ENCODE results near the gene GNB2. TPM values are rescaled to one million over a fixed set of nuclear protein-coding genes. Genes with fewer than 3 reads are reported as not detected.

Gene GNB2
- total and polyA plus RNA-seq, 2 of the 8 experiments (the other 6 are each of a cell fraction or from before 2014, with no cell fraction given): 157 to 260 TPM

DNA sequence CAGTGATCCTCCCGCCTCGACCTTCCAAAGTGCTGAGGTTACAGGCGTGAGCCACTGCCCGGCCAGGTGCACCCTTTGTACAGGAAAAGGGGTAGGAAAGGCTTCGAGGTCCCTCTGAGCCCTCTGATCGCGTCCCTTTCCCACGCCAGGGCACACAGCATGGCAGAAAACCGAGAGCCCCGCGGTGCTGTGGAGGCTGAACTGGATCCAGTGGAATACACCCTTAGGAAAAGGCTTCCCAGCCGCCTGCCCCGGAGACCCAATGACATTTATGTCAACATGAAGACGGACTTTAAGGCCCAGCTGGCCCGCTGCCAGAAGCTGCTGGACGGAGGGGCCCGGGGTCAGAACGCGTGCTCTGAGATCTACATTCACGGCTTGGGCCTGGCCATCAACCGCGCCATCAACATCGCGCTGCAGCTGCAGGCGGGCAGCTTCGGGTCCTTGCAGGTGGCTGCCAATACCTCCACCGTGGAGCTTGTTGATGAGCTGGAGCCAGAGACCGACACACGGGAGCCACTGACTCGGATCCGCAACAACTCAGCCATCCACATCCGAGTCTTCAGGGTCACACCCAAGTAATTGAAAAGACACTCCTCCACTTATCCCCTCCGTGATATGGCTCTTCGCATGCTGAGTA is 33.3 kb downstream of the GNB2 start:
- H3K27ac ChIP-seq (ENCODE audit: low read depth, low read length): no peak overlapping the region
- peak overlapping the region; percentile 18; the same call in 1 of the 2 replicates for H2BK5ac ChIP-seq (ENCODE audit: low read depth, low read length)
- H3K9ac ChIP-seq (replicated peaks in 1 of 4; ENCODE audit: extremely low read depth in 1 of 4, low read depth in 3 of 4, low read length in 3 of 4): peak overlapping the region; percentile 82 to 95 (median 90)
- no peak overlapping the region for H2BK120ac ChIP-seq (replicated peaks; ENCODE audit: low read depth, low read length)
- POLR2A ChIA-PET (ENCODE audit: partially characterized antibody): interaction anchor here (0.6 to 4.0 kb wide), 11 partner anchors 9 to 183 kb away, joined by 3 to 58 read pairs (median 5); partner anchors contain the start of genes GIGYF1, SRRT and UFSP1
- peaks cover 3% of the 10 kb centered on the region for H3K79me1 ChIP-seq (ENCODE audit: low read depth, low read length)
- H4K20me1 ChIP-seq (replicated peaks in 1 of 2; ENCODE audit: control insufficient read depth in 1 of 2, insufficient read depth in 2 of 2, low read length in 2 of 2): peaks cover 2% of the 10 kb centered on the region in 2 experiments
- H3K56ac ChIP-seq (replicated peaks; ENCODE audit: insufficient read length, low read depth, low read length): no peak overlapping the region
- H4K8ac ChIP-seq (ENCODE audit: extremely low read depth, insufficient read depth, low read length): no peak overlapping the region; the same call in 1 of the 2 replicates
- H4K5ac ChIP-seq (ENCODE audit: insufficient read length, low read depth, low read length): no peak overlapping the region
- CTCF ChIA-PET (ENCODE audit: partially characterized antibody): interaction anchor here (0.9 to 16.9 kb wide), 11 partner anchors 15 to 181 kb away, joined by 3 to 254 read pairs (median 4); partner anchors contain the start of genes EPO, GIGYF1 and SLC12A9
- peak overlapping the region; percentile 41 to 91 for H3K4me2 ChIP-seq (ENCODE audit: insufficient read depth in 1 of 2, low read depth in 2 of 2, low read length in 2 of 2)
- H3K27me3 ChIP-seq (replicated peaks in 1 of 4; ENCODE audit: control insufficient read depth in 3 of 4, extremely low read depth in 1 of 4, insufficient read depth in 3 of 4, low read length in 3 of 4): no peaks in the 10 kb centered on the region
- H2BK15ac ChIP-seq (ENCODE audit: low read length): no peak overlapping the region
- H4K91ac ChIP-seq (replicated peaks; ENCODE audit: insufficient read length, low read length): peak overlapping the region; percentile 44
- H3K4me1 ChIP-seq (replicated peaks in 1 of 4; ENCODE audit: control insufficient read depth in 3 of 4, insufficient read depth in 4 of 4, low read length in 3 of 4): peaks cover 0 to 11% (median 2%) of the 10 kb centered on the region in 4 experiments; a peak in 3 of 7 replicates
- no peak overlapping the region for H2BK12ac ChIP-seq (ENCODE audit: low read depth, low read length)
- WGBS, 2 experiments (ENCODE audit: extremely low coverage in 1 of 2, insufficient coverage in 1 of 2, insufficient read length in 1 of 2, insufficient replicate concordance in 2 of 2, low coverage in 1 of 2, low lambda C conversion rate in 2 of 2, missing lambda C conversion rate in 1 of 2): 49% methylated on average over 33 of the region's 34 CpGs; no CpG with 5 or more reads in 1 of the 2 experiments
- H3K4ac ChIP-seq (replicated peaks; ENCODE audit: insufficient read length, low read depth, low read length): peak overlapping the region; percentile 44
- H3K23ac ChIP-seq (ENCODE audit: insufficient read length): no peak overlapping the region
- no peak overlapping the region for H3K14ac ChIP-seq (ENCODE audit: insufficient read length)
- peaks cover 7% of the 10 kb centered on the region; the same call in 1 of the 2 replicates for H3K23me2 ChIP-seq (ENCODE audit: low read depth, low read length)
- no peak for DNase-seq (ENCODE audit: low read depth in 1 of 2, low spot score in 2 of 2)
- no peak overlapping the region for H3K18ac ChIP-seq (ENCODE audit: extremely low read depth, low read length)
- H2BK20ac ChIP-seq (ENCODE audit: low read length): no peak overlapping the region
- H2AFZ ChIP-seq (ENCODE audit: low read length): no peak overlapping the region
- H3K36me3 ChIP-seq (ENCODE audit: control insufficient read depth in 2 of 4, insufficient read depth in 4 of 4, low read length in 3 of 4): peaks cover 0 to 6% (median 4%) of the 10 kb centered on the region in 4 experiments; a peak in 5 of 8 replicates
- H3K4me3 ChIP-seq (ENCODE audit: extremely low read depth in 1 of 4, insufficient read depth in 2 of 4, low read depth in 3 of 4, low read length in 4 of 4): peak overlapping the region; percentile 83 to 94 (median 90)
- no peaks in the 10 kb centered on the region for H3K9me3 ChIP-seq (ENCODE audit: insufficient read depth in 2 of 2, low read depth in 1 of 2, low read length in 1 of 2)
- no peak overlapping the region for H2AK5ac ChIP-seq (ENCODE audit: low read depth, low read length)
- peaks cover 0 to 16% of the 10 kb centered on the region in 2 experiments; a peak in 3 of 4 replicates for H3K79me2 ChIP-seq (ENCODE audit: control insufficient read depth in 1 of 2, insufficient read depth in 2 of 2, low read length in 2 of 2)
- FAIRE-seq: no peak
- TF ChIP-seq HDAC2 (IDR thresholded peaks at IDR 0.05; ENCODE audit: borderline replicate concordance in 1 of 2, low read depth in 2 of 2, low read length in 2 of 2) (peak in 1 of 2 experiments; percentile 32; a peak in 1 of 4 replicates), SRF (IDR thresholded peaks at IDR 0.05; ENCODE audit: low read depth, low read length) (no peak), SIN3A (conservative IDR thresholded peaks at IDR 0.05 in 1 of 2, IDR thresholded peaks at IDR 0.05 in 1 of 2; ENCODE audit: low read depth in 1 of 2, low read length in 2 of 2) (peak in 1 of 2 experiments; percentile 62; a peak in 1 of 4 replicates), SIX5 (IDR thresholded peaks at IDR 0.05; ENCODE audit: low read depth, low read length) (no peak), SP2 (IDR thresholded peaks at IDR 0.05; ENCODE audit: low read length) (no peak), CREB1 (IDR thresholded peaks at IDR 0.05) (no peak), TAF1 (IDR thresholded peaks at IDR 0.05; ENCODE audit: low read depth, low read length) (no peak)
